Measurements from ENCODE around the gene CNGA2. TPM values are rescaled to one million over a fixed set of nuclear protein-coding genes. Genes with fewer than 3 reads are reported as not detected.

The CNGA2 gene
- total RNA-seq, 1 experiment from 2014 or later, result not detected

DNA sequence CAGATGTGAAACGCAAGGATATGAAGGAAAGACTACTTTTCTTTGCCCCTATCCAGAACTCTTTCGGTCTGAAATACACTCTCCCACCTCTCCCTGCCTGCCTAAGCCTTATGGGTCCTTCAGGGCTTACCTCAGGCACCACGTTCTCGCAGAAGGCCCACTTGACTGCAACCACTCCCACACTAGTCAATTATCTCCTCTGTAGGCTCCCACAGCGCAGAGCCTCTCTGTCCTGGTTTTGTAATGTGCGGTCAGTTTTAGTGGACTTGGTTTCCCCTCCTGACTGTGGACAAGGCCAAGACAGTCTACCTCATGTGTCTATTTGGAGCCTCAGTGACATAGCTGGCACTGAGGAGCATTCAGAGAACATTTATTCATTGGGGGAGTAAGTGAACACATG is 11.1 kb downstream of the CNGA2 start:
- ChIA-PET POLR2A (no interaction called here), CTCF (no interaction called here), RAD21 (ENCODE audit: low non-redundant PET in 1 of 2, low total read pairs in 2 of 2, uncharacterized antibody in 2 of 2, unreplicated experiment in 2 of 2) (no interaction called here)
- Histone ChIP-seq H3K27me3 (ENCODE audit: insufficient read depth, low read length) (0 out of 2 replicates have a peak, but pooled peaks cover 2% of the 10 kb centered on the region), H3K4me1 (ENCODE audit: control insufficient read depth in 1 of 2, insufficient read depth in 2 of 2, low read length in 2 of 2) (no peaks in the 10 kb centered on the region), H2AFZ (ENCODE audit: low read depth, low read length, poor library complexity, severe bottlenecking) (no peak overlapping the region), H4K20me1 (ENCODE audit: insufficient read depth) (no peaks in the 10 kb centered on the region), H3K9ac (ENCODE audit: low read length) (no peak overlapping the region), H3K4me2 (ENCODE audit: low read length) (no peak overlapping the region), H3K27ac (ENCODE audit: low read depth, low read length) (no peak overlapping the region), H3K79me2 (ENCODE audit: insufficient read depth, low read length) (no peaks in the 10 kb centered on the region), H3K9me3 (ENCODE audit: control insufficient read depth in 1 of 2, insufficient read depth in 1 of 2, low read depth in 1 of 2, low read length in 2 of 2) (no peaks in the 10 kb centered on the region), H3K9me2 (ENCODE audit: insufficient read depth) (no peaks in the 10 kb centered on the region), H3K4me3 (replicated peaks in 1 of 2; ENCODE audit: low read depth in 1 of 2, low read length in 2 of 2) (no peak overlapping the region), H3K36me3 (ENCODE audit: control insufficient read depth in 1 of 2, insufficient read depth in 2 of 2, low read length in 2 of 2) (no peaks in the 10 kb centered on the region)
- ATAC-seq (no peak), DNase-seq (ENCODE audit: low read depth, low spot score) (no peak)
- intact Hi-C loops (cut with micrococcal nuclease), result no loop called here
- TF ChIP-seq EZH2phosphoT487 (IDR thresholded peaks at IDR 0.05; ENCODE audit: borderline replicate concordance), result no peak
- no peak for TF ChIP-seq YY1 (IDR thresholded peaks at IDR 0.05; ENCODE audit: extremely low read depth, insufficient replicate concordance, low read depth, low read length)
- TF ChIP-seq RAD21 (IDR thresholded peaks at IDR 0.05; ENCODE audit: low read depth), result no peak
- TF ChIP-seq CBX3 (IDR thresholded peaks at IDR 0.05; ENCODE audit: low read depth), result no peak
- no peak for TF ChIP-seq SP1 (IDR thresholded peaks at IDR 0.05; ENCODE audit: low read depth)
- TF ChIP-seq POLR2A (IDR thresholded peaks at IDR 0.05; ENCODE audit: borderline replicate concordance, extremely low read depth, insufficient read depth, insufficient read length), result no peak
- TF ChIP-seq JUND (IDR thresholded peaks at IDR 0.05), result no peak
- no peak for TF ChIP-seq ELF1 (IDR thresholded peaks at IDR 0.05; ENCODE audit: borderline replicate concordance, low read depth)
- TF ChIP-seq EZH2 (IDR thresholded peaks at IDR 0.05), result no peak
- no TSS peak for BruUV-seq (replicated peaks)

DNA sequence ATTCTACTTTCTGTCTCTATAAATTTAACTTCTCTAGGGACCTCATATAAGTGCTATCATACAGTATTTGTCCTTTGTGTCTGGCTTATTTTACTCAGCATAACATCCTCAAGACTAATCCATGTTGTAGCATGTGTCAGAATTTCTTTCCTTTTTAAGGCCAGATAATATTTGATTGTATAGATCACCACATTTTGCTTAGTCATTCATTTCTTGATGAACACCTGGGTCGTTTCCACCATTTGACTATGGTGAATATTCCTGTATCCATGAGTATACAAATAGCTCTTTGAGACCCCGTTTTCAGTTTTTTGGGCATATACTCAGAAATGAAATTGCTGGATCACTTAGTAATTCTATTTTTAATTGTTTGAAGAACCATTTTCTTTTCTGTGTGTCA is 12.0 kb downstream of the CNGA2 start:
- ChIA-PET POLR2A (no interaction called here), RAD21 (ENCODE audit: low non-redundant PET in 1 of 2, low total read pairs in 2 of 2, uncharacterized antibody in 2 of 2, unreplicated experiment in 2 of 2) (no interaction called here), CTCF (no interaction called here)
- Histone ChIP-seq H3K79me2 (ENCODE audit: insufficient read depth, low read length) (no peaks in the 10 kb centered on the region), H3K27me3 (ENCODE audit: insufficient read depth, low read length) (0 out of 2 replicates have a peak, but pooled peaks cover 2% of the 10 kb centered on the region), H3K4me1 (ENCODE audit: control insufficient read depth in 1 of 2, insufficient read depth in 2 of 2, low read length in 2 of 2) (no peaks in the 10 kb centered on the region), H3K4me3 (replicated peaks in 1 of 2; ENCODE audit: low read depth in 1 of 2, low read length in 2 of 2) (no peak overlapping the region), H3K36me3 (ENCODE audit: control insufficient read depth in 1 of 2, insufficient read depth in 2 of 2, low read length in 2 of 2) (no peaks in the 10 kb centered on the region), H2AFZ (ENCODE audit: low read depth, low read length, poor library complexity, severe bottlenecking) (no peak overlapping the region), H3K4me2 (ENCODE audit: low read length) (no peak overlapping the region), H3K9me3 (ENCODE audit: control insufficient read depth in 1 of 2, insufficient read depth in 1 of 2, low read depth in 1 of 2, low read length in 2 of 2) (no peaks in the 10 kb centered on the region), H3K9ac (ENCODE audit: low read length) (no peak overlapping the region), H3K27ac (ENCODE audit: low read depth, low read length) (no peak overlapping the region), H4K20me1 (ENCODE audit: insufficient read depth) (no peaks in the 10 kb centered on the region), H3K9me2 (ENCODE audit: insufficient read depth) (no peaks in the 10 kb centered on the region)
- intact Hi-C loops (cut with micrococcal nuclease), result no loop called here
- DNase-seq (ENCODE audit: low read depth, low spot score) (no peak), ATAC-seq (no peak)
- BruUV-seq (replicated peaks), result no TSS peak
- TF ChIP-seq RAD21 (IDR thresholded peaks at IDR 0.05; ENCODE audit: low read depth) (no peak), SIN3A (IDR thresholded peaks at IDR 0.05; ENCODE audit: low read depth) (no peak), YY1 (IDR thresholded peaks at IDR 0.05; ENCODE audit: extremely low read depth, insufficient replicate concordance, low read depth, low read length) (no peak)
